HFFc6 (cell line): Measurements from ENCODE around the gene BAD. TPM values are rescaled to one million over a fixed set of nuclear protein-coding genes. Genes with fewer than 3 reads are reported as not detected.
"Not testable (repeated sequence)": the region's sequence is repeated elsewhere in the genome, so short reads cannot be mapped to it uniquely, and the experiment has no call there.

ENCODE experiments used
- DNase-seq: peaks from one replicate; pipeline ENCODE4 v3.0.0-alpha.2; 2018
- H3K27ac Mint-ChIP-seq: 2 replicates; pipeline ENCODE4 v1.8.0; 2020; ENCODE audit warnings: mild to moderate bottlenecking, mixed read lengths
- H3K27me3 Mint-ChIP-seq: 2 replicates; pipeline ENCODE4 v1.8.0; 2021; ENCODE audit warnings: mild to moderate bottlenecking, moderate library complexity, mixed read lengths; ENCODE audit not compliant: insufficient read depth
- H3K36me3 Mint-ChIP-seq: 2 replicates; pipeline ENCODE4 v1.8.0; 2021; ENCODE audit warnings: low read depth, mixed read lengths
- H3K4me1 Mint-ChIP-seq: 2 replicates; pipeline ENCODE4 v1.8.0; 2020; ENCODE audit warnings: low read depth, mixed read lengths
- H3K4me3 Mint-ChIP-seq: 2 replicates; pipeline ENCODE4 v1.8.0; 2020; ENCODE audit warnings: mild to moderate bottlenecking, moderate library complexity, mixed read lengths
- H3K9me3 Mint-ChIP-seq: 2 replicates; pipeline ENCODE4 v1.8.0; 2020; ENCODE audit warnings: mild to moderate bottlenecking, mixed read lengths
- total RNA-seq, 6 experiments: library from RNA; stranded (reverse); fragmentation: NEBNext Ultra II Directional; extraction: Animal tissue kit (Norgen Biotek cat#: 25700); gene quantifications; 2 replicates in 1 of 6; 3 replicates in 5 of 6; pipeline ENCODE4 v1.2.3, GENCODE V29; 2021
- TF ChIP-seq, protein P1 (sequence below): fragments of 200-600 bp; sonication (generic); IDR thresholded peaks from 2 replicates; pipeline ENCODE4 v1.5.0; 2021; ENCODE audit warnings: antibody characterized with exemption, mild to moderate bottlenecking

BAD gene
- total RNA-seq, 6 experiments from 2014 or later, result 65.9 to 75.0 (median 68.8) TPM

- Mint-ChIP-seq H3K27me3 (peaks cover 3% of the 10 kb centered on the region), H3K9me3 (no peaks in the 10 kb centered on the region), H3K27ac (peak overlapping the region; percentile 99), H3K4me3 (peak overlapping the region; percentile 96), H3K36me3 (peaks cover 22% of the 10 kb centered on the region), H3K4me1 (peaks cover 24% of the 10 kb centered on the region)
- no peak for DNase-seq
- TF ChIP-seq, protein P1, sequence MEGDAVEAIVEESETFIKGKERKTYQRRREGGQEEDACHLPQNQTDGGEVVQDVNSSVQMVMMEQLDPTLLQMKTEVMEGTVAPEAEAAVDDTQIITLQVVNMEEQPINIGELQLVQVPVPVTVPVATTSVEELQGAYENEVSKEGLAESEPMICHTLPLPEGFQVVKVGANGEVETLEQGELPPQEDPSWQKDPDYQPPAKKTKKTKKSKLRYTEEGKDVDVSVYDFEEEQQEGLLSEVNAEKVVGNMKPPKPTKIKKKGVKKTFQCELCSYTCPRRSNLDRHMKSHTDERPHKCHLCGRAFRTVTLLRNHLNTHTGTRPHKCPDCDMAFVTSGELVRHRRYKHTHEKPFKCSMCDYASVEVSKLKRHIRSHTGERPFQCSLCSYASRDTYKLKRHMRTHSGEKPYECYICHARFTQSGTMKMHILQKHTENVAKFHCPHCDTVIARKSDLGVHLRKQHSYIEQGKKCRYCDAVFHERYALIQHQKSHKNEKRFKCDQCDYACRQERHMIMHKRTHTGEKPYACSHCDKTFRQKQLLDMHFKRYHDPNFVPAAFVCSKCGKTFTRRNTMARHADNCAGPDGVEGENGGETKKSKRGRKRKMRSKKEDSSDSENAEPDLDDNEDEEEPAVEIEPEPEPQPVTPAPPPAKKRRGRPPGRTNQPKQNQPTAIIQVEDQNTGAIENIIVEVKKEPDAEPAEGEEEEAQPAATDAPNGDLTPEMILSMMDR, result peak; percentile 17; the same call in 1 of the 2 replicates
These were observed 32.3 kb upstream of the BAD start for GRCh38 chr11:64316672-64317324.

DNA sequence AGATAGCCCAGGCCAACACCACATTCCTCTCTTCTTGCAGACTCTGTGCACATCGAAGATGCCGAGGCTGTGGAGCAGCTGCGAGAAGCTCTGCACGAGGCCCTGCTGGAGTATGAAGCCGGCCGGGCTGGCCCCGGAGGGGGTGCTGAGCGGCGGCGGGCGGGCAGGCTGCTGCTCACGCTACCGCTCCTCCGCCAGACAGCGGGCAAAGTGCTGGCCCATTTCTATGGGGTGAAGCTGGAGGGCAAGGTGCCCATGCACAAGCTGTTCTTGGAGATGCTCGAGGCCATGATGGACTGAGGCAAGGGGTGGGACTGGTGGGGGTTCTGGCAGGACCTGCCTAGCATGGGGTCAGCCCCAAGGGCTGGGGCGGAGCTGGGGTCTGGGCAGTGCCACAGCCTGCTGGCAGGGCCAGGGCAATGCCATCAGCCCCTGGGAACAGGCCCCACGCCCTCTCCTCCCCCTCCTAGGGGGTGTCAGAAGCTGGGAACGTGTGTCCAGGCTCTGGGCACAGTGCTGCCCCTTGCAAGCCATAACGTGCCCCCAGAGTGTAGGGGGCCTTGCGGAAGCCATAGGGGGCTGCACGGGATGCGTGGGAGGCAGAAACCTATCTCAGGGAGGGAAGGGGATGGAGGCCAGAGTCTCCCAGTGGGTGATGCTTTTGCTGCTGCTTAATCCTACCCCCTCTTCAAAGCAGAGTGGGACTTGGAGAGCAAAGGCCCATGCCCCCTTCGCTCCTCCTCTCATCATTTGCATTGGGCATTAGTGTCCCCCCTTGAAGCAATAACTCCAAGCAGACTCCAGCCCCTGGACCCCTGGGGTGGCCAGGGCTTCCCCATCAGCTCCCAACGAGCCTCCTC, 31.4 kb upstream of the BAD start:
- Mint-ChIP-seq H3K4me1 (peaks cover 20% of the 10 kb centered on the region), H3K4me3 (peak overlapping the region; percentile 96), H3K36me3 (peaks cover 15% of the 10 kb centered on the region), H3K27ac (peak overlapping the region; percentile 99; the same call in 1 of the 2 replicates)
- not testable (repeated sequence) for H3K9me3 Mint-ChIP-seq, DNase-seq, H3K27me3 Mint-ChIP-seq

DNA sequence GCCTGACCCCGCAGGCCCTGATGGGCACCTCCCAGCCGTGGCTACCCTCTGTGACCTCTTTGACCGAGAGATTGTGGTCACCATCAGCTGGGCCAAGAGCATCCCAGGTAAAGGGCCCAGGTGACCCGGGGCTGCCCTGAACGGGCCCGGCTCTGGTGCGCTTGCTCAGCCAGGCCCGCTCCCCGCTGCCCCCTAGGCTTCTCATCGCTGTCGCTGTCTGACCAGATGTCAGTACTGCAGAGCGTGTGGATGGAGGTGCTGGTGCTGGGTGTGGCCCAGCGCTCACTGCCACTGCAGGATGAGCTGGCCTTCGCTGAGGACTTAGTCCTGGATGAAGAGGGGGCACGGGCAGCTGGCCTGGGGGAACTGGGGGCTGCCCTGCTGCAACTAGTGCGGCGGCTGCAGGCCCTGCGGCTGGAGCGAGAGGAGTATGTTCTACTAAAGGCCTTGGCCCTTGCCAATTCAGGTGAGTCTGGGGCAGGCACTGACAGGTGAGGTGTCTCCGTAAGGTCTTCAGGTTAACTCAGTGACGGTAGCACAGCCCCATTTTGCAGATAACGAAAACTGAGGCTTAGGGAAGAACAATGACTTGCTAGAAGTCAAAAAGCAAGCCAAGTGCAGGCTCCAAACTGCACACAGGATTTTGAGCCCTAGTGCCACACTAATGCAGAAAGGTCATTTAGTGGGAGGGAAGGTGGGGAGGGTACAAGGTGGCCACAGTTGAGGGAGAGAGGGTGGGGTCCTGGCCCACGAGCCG, 30.5 kb upstream of the BAD start:
- peaks cover 17% of the 10 kb centered on the region for H3K4me1 Mint-ChIP-seq
- no peak for DNase-seq
- TF ChIP-seq, protein P1, result peak; percentile 27; the same call in 1 of the 2 replicates
- peaks cover 13% of the 10 kb centered on the region for H3K36me3 Mint-ChIP-seq
- H3K27me3 Mint-ChIP-seq, result peaks cover 3% of the 10 kb centered on the region
- no peaks in the 10 kb centered on the region for H3K9me3 Mint-ChIP-seq
- H3K4me3 Mint-ChIP-seq, result no peak overlapping the region
- no peak overlapping the region for H3K27ac Mint-ChIP-seq

DNA sequence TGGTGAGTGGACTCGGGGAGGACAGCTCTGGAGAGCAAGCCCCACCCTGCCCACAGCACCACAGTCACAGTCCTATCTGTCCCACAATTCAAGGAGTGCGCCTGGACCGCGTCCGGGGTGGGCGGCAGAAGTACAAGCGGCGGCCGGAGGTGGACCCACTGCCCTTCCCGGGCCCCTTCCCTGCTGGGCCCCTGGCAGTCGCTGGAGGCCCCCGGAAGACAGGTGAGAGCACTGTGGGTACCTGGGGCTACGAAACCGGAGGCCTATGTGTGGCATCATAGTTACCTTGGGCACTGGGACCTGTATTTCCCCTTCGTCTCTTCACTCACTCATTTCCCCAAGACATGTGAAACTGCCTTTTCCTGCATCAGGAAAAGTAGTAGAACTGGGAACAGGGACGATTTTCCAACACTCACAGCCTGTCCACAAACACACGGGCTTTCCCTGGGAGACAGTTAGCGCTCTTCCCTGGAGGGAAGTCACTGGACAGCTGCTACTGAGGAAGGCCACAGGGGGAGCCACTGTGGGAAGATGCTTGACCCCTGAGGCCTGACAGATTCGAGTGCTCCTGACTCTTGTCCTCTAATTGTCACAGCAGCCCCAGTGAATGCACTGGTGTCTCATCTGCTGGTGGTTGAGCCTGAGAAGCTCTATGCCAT, 29.8 kb upstream of the BAD start:
- Mint-ChIP-seq H3K27ac (peak overlapping the region; percentile 19; the same call in 1 of the 2 replicates), H3K27me3 (peaks cover 3% of the 10 kb centered on the region), H3K9me3 (no peaks in the 10 kb centered on the region), H3K36me3 (peaks cover 13% of the 10 kb centered on the region), H3K4me1 (peaks cover 14% of the 10 kb centered on the region), H3K4me3 (no peak overlapping the region; the same call in 1 of the 2 replicates)
- DNase-seq, result no peak
- TF ChIP-seq, protein P1, result peak; percentile 58

DNA sequence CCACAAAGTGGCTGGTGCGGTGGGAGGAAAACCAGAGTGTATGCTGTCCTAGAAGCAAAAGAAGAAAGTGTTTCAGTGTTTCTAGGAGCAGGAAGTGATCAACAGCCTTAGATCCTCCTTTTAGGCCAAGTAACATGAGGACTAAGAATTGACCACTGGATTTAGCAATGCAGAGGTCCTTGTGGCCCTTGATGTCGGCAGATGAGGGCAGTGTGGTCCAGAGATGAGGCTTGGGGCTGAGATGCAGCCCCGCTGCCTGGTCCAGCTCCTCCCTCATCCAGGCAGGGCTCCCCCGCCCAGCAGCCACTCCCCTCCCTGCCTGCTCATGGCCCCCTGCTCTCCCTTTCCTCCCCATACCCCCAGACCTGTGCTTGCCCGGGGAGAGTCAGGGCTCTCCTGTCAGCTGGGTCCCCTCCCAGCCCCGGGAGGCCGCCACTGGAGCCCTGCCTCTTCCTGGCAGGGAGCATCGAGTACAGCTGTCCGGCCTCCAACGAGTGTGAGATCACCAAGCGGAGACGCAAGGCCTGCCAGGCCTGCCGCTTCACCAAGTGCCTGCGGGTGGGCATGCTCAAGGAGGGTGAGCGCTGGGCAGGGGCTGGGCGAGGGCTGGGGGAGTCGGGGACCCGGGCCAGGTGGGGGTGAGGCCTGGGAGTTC, 29.2 kb upstream of the BAD start:
- Mint-ChIP-seq H3K4me1 (peaks cover 8% of the 10 kb centered on the region), H3K27ac (peak overlapping the region; percentile 44; the same call in 1 of the 2 replicates), H3K36me3 (peaks cover 13% of the 10 kb centered on the region), H3K9me3 (no peaks in the 10 kb centered on the region), H3K4me3 (no peak overlapping the region), H3K27me3 (peaks cover 1% of the 10 kb centered on the region)
- DNase-seq, result no peak
- TF ChIP-seq, protein P1, result no peak
